Mesenteric fat pad (tissue), 1 donor: ENCODE measurements around the gene GPD2. TPM values are rescaled to one million over a fixed set of nuclear protein-coding genes. Genes with fewer than 3 reads are reported as not detected.

Experiments used
- DNase-seq: peaks from one replicate; pipeline ENCODE4 v3.0.0-alpha.2; 2020; ENCODE audit warnings: low spot score
- long read RNA-seq: library from polyadenylated mRNA; unstranded; transcript quantifications from one replicate; pipeline ENCODE4 v2.0.0, GENCODE V29; 2020
- total RNA-seq: library from RNA; stranded (reverse); fragmentation: NEBNext Ultra II Directional; extraction: Animal tissue kit (Norgen Biotek cat#: 25700); gene quantifications from one replicate; pipeline ENCODE4 v1.2.1, GENCODE V29; 2021
- donor health status: DM: yes; HTN: yes; CAD: no.

Gene GPD2
- 35.7 TPM for total RNA-seq
- long read RNA-seq, partial matches to known transcripts = 8 of 20 reads
- long read RNA-seq, other reads (novel, unspliced or antisense) = 8 of 20 reads

DNA sequence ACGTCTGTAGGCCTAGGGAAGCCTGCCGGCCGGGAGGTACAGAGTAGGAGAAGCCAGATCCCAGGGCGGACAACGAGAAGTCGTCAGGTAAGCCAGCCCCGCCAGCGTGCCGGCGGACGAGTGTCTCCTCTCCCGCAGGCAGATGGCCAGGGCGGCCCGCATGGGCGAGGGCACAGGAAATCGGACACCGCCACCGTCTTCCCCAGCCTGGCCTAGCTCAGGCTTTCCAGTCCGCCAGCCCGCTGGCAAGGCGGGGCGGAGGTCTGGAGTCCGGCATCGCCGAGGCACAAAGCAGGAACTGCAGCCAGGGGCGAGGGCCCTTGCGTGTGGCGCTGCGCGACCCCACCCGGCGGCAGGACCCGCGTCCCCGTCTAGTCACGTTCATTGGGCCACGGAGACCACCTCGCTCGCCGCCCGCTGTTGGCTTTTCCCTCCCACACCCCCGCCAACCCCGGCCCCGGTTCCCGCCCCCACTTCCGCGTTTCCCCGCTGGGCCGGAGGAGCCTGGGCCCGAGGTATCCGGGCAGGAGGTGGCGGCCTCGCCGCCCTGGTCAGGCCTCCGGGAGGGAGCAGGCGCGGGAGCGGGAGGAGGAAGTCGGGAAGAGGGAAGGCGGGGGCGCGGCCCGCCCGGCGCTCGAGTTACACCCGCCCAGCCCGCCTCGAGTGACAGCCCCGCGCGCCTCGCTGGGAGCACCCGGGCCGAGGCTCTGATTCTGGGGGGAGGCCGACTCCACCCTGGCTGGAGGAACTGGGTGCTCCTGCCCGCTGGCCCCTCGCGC lies at the start of gene GPD2:
Gene GPD2 (plus strand): TSS at position 662 of the 779 bp plus-strand sequence. CDS start 39,727 bp downstream, outside the sequence.
- peak; percentile 98 for DNase-seq

- DNase-seq = no peak
Observed at GRCh38 chr2:156394033-156394741, 42.0 kb upstream of the GPD2 start.

- DNase-seq = no peak
Observed at GRCh38 chr2:156396126-156396525, 40.1 kb upstream of the GPD2 start.

DNA sequence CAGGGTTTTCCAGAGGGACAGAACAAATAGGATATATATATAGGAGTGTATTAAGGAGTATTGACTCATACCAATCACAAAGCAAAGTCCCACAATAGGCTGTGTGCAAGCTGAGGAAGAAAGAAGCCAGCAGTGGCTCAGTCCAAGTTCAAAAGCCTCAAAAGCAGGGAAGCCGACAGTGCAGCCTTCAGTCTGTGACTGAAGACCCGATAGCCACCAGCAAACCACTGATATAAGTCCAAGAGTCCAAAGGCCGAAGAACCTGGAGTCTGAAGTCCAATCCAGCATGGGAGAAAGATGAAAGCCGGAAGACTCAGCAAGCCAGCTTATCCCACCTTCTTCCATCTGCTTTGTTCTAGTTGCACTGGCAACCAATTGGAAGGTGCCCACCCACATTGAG lies 39.0 kb upstream of the GPD2 start:
- no peak for DNase-seq

DNA sequence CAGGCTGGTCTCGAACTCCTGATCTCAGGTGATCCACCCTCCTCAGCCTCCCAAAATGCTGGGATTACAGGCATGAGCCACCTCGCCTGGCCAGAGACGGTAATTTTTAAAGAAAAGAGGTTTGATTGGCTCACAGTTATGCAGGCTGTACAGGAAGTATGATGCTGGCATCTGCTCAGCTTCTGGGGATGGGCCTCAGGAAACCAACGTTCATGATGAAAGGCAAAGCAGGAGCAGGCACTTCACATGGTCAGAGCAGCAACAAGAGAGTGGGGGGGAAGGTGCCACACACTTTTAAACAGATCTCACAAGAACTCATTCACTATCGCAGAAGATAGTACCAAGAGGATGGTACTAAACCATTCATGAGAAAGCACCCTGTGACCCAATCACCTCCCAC lies 38.0 kb upstream of the GPD2 start:
- DNase-seq = no peak

DNA sequence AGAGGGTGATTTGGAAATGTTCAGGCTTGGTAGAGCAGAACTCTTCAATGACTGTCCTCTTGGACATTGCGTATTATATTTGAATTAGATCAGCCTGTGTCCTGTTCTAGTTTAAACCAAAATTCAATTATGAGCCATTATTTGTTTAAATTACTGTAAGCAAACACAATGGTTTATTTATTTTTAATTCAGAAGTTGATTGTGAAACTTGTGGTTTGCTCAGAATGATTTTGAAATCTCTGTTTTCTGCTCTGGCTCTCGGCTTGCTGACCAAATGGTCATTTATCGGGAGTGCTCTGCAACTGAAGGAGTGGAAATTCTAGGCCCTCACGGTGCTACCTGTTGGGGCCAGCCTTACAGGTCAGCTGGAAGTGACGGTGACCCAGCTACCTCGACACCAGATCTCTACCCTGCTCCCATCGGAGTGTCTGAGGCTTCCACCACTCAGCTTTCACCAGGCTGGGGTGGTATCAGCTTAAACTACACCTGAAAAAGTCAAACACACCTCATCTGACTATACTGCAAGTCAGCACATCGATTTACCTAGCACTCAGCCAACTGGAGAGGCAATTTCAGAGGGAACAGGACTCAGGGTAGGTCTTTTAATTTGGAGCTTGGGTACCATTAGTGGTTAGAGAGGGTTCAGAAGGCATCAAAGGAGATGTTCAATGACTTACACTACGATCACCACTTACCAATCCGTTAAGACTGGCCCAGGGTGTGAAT lies 36.8 kb upstream of the GPD2 start:
- DNase-seq = no peak

DNA sequence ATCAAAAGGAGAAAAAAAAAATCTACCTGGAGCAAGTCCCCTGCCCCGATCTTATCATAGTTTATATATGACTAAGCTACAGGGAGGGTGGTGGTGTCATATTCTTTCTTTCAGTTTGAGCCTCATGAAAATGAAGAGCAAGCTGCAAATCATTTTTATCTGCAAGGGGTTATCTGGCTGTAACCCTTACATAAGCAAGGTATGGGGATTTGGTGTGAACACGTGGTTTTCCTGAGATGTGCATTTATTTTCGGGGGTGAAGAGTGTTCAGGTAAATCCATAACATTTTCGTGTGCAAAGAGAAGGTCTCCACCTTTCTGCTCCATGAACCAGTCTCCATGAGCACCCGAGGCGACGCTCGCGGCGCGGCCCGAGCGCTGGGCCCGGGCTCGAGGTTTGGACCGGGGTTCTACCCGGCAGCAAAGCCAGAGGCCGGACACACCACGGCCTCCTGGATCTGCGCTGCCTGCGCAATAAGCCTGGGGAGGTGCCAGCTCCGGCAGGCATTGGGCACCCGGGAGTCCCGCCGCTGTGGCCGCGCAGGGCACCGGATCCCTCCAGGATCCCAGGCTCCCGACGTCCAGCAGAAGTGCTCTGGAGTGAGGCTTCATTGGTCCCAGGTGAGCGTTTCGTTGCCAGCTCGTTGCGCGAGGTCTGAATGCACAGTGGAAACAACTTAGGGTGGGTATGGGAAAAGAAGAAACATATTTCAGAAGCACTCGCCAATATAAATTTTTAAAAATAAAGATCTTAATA lies 36.1 kb upstream of the GPD2 start:
- peak; percentile 93 for DNase-seq

GRCh38 chr2:156400706-156401678 lies 35.2 kb upstream of the GPD2 start:
- DNase-seq = no peak

DNA sequence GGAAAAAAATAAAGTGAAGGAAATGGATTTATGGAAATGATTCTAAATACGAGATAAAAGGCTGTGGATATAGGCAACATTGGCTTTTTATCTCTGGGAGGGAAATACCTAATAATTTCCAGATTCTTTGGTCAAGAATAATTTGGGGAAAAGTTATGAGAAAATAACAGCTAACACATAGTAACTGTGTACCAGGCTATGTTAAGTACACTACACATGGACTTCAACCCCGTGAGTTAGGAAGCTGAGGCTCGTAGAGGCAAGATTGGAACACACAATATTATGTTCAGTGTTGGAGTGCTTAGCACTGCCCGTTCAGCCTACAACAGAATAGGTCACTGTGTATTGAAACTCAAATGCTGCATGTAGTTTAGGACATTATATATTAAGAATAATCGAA lies 34.3 kb upstream of the GPD2 start:
- no peak for DNase-seq

GRCh38 chr2:156405586-156405985 lies 30.6 kb upstream of the GPD2 start:
- no peak for DNase-seq

DNA sequence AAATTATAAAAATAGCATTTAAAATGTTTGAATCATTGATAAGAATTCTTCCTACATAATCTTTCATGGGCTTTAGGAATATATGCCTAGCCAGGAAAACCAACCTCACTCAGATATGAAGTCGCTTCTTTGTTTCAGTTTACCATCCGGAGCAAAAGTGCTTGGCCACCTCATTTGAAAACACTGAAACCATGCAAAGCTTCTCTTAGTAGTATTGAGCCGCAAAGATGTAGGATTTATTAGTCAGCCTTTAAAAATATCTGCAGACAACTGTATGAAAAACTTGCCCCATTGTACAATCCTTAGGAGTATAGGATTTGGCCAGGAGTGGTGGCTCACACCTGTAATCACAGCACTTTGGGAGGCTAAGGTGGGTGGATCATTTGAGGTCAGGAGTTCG lies 24.3 kb upstream of the GPD2 start:
- DNase-seq = no peak

DNA sequence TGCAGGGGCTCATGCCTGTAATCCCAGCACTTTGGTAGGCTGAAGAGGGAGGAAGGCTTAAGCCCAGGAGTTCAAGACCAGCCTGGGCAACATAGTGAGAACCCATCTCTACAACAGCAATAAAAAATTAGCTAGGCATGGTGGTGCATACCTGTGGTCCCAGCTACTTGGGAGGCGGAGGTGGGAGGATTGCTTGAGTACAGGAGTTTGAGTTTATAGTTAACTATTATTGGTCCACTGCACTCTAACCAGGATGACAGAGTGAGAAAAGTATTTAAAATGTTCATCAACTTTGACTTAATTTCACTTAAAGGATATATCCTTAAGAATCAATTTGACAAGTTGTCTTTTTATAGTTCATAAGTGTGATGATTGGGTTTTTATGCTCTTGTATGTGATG lies 14.3 kb upstream of the GPD2 start:
- DNase-seq = no peak

GRCh38 chr2:156423674-156424282 lies 12.4 kb upstream of the GPD2 start:
- no peak for DNase-seq

DNA sequence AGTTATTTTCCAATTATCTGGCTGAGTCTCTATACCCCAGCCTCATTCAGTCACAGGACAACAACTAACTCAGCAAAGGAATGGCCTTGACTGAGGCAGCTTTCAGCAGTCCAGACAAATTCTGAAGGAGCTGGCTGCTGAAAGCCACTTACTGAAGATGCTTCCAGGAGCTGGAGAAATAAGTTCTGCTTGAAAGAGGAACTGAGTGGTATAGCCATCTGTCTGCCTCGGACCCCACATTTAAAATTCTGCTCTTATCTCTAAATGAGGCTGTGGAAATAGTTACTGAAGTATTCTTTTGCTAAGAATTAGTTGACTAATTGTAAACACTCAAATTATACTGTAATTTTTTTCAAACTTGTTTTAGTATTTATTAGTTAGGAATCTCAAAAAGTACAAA lies 9.1 kb upstream of the GPD2 start:
- DNase-seq = no peak

- no peak for DNase-seq
Observed at GRCh38 chr2:156429211-156429610, 7.0 kb upstream of the GPD2 start.

DNA sequence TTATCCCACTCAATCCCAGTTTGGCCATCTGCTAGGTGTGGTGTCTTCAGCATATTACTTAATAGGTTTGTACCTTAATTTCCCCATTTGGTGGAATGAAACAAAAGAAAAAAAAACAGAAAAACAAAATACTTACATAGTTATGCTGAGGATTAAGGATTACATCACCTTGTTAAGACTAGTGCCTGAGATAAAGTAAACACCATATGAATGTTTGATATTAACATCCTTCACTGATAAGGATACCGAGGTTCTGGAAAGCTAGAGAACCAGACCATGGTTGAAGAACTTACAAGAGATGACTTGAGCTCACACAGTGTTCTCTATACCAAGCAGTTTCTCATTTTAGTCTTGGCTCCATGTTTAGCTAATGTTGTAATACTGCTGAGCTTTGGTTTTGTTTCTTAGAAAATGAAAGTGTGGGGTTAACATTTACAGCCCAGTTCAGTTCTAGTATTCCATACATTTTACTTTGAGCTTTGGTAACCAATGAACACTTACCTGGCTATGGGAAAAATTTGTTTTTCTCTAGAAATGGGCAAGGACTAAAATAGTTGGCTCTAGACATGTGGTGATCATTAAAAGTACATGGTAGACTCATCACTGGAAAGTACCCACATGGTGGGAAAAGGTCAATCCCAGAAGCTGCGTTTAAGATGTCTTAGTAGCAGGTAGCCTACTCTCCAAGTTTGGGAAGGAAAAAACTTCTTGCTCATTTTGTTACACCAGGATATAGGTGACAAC lies 5.8 kb upstream of the GPD2 start:
- DNase-seq = no peak

DNA sequence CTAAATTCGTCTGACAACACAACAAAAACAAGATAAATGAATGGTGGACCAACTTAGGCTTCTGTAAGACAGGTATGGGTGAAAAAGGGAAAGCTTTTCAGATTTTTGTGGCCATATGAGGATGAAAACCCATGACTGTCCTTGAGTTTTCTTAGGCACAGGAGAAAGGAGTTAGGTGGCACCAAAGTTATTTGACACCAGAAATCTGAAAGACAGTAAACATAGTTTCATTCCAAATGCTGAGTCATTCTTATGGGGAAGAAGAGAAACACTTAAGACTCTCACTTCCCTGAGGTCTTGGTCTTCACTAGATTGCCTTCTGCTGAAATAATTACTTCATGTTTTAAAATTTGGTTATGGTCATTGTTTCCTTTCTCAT lies 5.2 kb upstream of the GPD2 start:
- no peak for DNase-seq

- no peak for DNase-seq
Observed at GRCh38 chr2:156434461-156435291, 1.5 kb upstream of the GPD2 start.
